Spleen (tissue), 7 donors: ENCODE measurements around the gene TBX10.

Experiments used
- CTCF ChIP-seq, 11 experiments: fragments of 200-600 bp in 7 of 11; fragments of 450-650 bp in 4 of 11; sonication (generic) in 4 of 11; IDR thresholded peaks in 8 of 11; conservative IDR thresholded peaks in 3 of 11; 1 replicate in 7 of 11; 2 replicates in 4 of 11; pipeline versions ENCODE4 v1.4.0 to v1.8.0; 2016 to 2021; ENCODE audit warnings: antibody characterized with exemption in 11 of 11, inconsistent platforms in 4 of 11, mild to moderate bottlenecking in 1 of 11
- POLR2A ChIP-seq, 3 donors: fragments of 450-650 bp; IDR thresholded peaks; one replicate each; pipeline ENCODE4 v1.5.1; 2017; ENCODE audit warnings: antibody characterized with exemption in 3 of 3, mild to moderate bottlenecking in 1 of 3
- POLR2AphosphoS5 ChIP-seq, 3 donors: sonication (generic); formaldehyde crosslinking; IDR thresholded peaks; one replicate each; pipeline ENCODE4 v1.5.1; 2017; ENCODE audit warnings: antibody characterized with exemption in 3 of 3
- donor health status: DM: no; HTN: no; CAD: no; lungs with moderate emphysema.
- donor health status: DM: no; HTN: no; CAD: no.
- donor health status: DM: no; HTN: no; CAD: no.

- no peak for TF ChIP-seq CTCF (IDR thresholded peaks at IDR 0.05 in 8 of 11, conservative IDR thresholded peaks at IDR 0.05 in 3 of 11)
- TF ChIP-seq POLR2A (IDR thresholded peaks at IDR 0.05), result no peak
- TF ChIP-seq POLR2AphosphoS5 (IDR thresholded peaks at IDR 0.05), result no peak
These were observed 40.4 kb downstream of the TBX10 start for GRCh38 chr11:67599149-67599548.
